KMS-11 (cell line): ENCODE results near the gene NT5DC2.

ENCODE experiments used
- H2AFZ ChIP-seq: fragments of 200-600 bp; sonication (generic); 2 replicates; pipeline ENCODE4 v1.6.1; 2016; ENCODE audit warnings: antibody characterized with exemption, mixed run types, low read depth
- H3K27ac ChIP-seq: fragments of 200-600 bp; sonication (generic); 2 replicates; pipeline ENCODE4 v1.6.1; 2016; ENCODE audit warnings: mild to moderate bottlenecking, mixed run types
- H3K27me3 ChIP-seq: fragments of 200-600 bp; sonication (generic); 2 replicates; pipeline ENCODE4 v1.6.1; 2017; ENCODE audit warnings: mild to moderate bottlenecking, low read depth, mixed run types, moderate library complexity; ENCODE audit not compliant: insufficient read depth
- H3K36me3 ChIP-seq: fragments of 200-600 bp; sonication (generic); 2 replicates; pipeline ENCODE4 v1.6.1; 2017; ENCODE audit warnings: mild to moderate bottlenecking, mixed run types; ENCODE audit not compliant: insufficient read depth
- H3K4me1 ChIP-seq: fragments of 200-600 bp; sonication (generic); 2 replicates; pipeline ENCODE4 v1.6.1; 2016; ENCODE audit warnings: mild to moderate bottlenecking, low read depth, mixed run types; ENCODE audit not compliant: poor library complexity, severe bottlenecking
- H3K4me2 ChIP-seq: fragments of 200-600 bp; sonication (generic); 2 replicates; pipeline ENCODE4 v1.7.0; 2016; ENCODE audit warnings: mild to moderate bottlenecking, mixed run types
- H3K4me3 ChIP-seq: fragments of 200-600 bp; sonication (generic); IDR thresholded peaks from 2 replicates; pipeline ENCODE4 v1.6.1; 2017; ENCODE audit warnings: low read depth, low read length, mixed read lengths; ENCODE audit not compliant: insufficient read depth
- H3K79me2 ChIP-seq: fragments of 200-600 bp; sonication (generic); 2 replicates; pipeline ENCODE4 v1.6.1; 2016; ENCODE audit warnings: low read depth, mixed run types; ENCODE audit not compliant: insufficient read depth
- H3K9ac ChIP-seq: fragments of 200-600 bp; sonication (generic); 2 replicates; pipeline ENCODE4 v1.6.1; 2016; ENCODE audit warnings: mild to moderate bottlenecking, mixed run types
- H4K20me1 ChIP-seq: fragments of 200-600 bp; sonication (generic); 2 replicates; pipeline ENCODE4 v1.6.1; 2016; ENCODE audit warnings: mild to moderate bottlenecking, mixed run types; ENCODE audit not compliant: insufficient read depth
- TF ChIP-seq, protein P1 (sequence below): fragments of 200-600 bp; sonication (generic); conservative IDR thresholded peaks from 2 replicates; pipeline ENCODE4 v1.6.1; 2017; ENCODE audit warnings: low read depth, mild to moderate bottlenecking, antibody characterized with exemption, low read length, moderate library complexity, mixed read lengths

NT5DC2 gene

DNA sequence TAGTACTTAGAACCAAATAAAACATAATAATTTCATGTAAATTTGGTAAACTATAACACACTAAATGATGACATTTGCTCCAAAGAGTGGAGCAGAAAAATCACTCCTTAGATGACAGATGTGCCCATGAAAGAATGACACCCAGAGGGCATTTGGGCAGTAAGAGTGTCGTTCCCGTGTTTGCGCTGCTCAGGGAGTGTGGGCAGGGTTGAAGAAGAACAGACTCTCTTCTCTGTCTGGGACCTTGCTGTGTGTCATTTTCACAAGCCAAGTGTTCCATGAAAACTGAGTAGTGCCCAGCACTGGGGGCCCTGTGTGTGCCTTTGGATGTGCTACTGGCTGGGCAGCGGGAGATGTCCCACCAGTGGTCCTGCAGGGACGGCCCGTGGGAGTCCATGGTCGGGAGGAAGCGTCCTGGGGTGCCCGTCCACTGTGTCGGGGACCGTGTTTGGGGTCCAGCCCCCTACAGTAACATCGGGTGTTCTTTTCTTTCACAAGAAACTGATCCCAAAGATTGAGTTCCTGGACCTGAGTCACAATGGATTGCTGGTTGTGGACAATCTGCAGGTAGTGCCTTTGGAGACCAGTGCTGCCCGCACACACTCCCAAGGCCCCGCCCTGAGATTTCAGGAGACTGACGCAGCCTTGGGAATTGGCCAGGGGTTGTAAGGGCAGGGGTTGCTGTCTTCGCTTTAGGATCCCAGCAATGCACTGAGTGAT, 56.4 kb downstream of the NT5DC2 start:
- H3K9ac ChIP-seq, result no peak overlapping the region
- H3K4me2 ChIP-seq, result no peak overlapping the region
- H3K79me2 ChIP-seq, result no peaks in the 10 kb centered on the region
- TF ChIP-seq, protein P1, sequence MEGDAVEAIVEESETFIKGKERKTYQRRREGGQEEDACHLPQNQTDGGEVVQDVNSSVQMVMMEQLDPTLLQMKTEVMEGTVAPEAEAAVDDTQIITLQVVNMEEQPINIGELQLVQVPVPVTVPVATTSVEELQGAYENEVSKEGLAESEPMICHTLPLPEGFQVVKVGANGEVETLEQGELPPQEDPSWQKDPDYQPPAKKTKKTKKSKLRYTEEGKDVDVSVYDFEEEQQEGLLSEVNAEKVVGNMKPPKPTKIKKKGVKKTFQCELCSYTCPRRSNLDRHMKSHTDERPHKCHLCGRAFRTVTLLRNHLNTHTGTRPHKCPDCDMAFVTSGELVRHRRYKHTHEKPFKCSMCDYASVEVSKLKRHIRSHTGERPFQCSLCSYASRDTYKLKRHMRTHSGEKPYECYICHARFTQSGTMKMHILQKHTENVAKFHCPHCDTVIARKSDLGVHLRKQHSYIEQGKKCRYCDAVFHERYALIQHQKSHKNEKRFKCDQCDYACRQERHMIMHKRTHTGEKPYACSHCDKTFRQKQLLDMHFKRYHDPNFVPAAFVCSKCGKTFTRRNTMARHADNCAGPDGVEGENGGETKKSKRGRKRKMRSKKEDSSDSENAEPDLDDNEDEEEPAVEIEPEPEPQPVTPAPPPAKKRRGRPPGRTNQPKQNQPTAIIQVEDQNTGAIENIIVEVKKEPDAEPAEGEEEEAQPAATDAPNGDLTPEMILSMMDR, result no peak
- H3K36me3 ChIP-seq, result no peaks in the 10 kb centered on the region
- H2AFZ ChIP-seq, result no peak overlapping the region
- H3K4me1 ChIP-seq, result no peaks in the 10 kb centered on the region
- no peaks in the 10 kb centered on the region for H3K27me3 ChIP-seq
- H3K4me3 ChIP-seq, result no peak overlapping the region
- H3K27ac ChIP-seq, result no peak overlapping the region
- H4K20me1 ChIP-seq, result no peaks in the 10 kb centered on the region
